Endometrial microvascular endothelial cells (primary cell): Measurements from ENCODE around the gene FIGN. TPM values are rescaled to one million over a fixed set of nuclear protein-coding genes. Genes with fewer than 3 reads are reported as not detected.

Source experiments
- in situ Hi-C: cut with HindIII; loops from 2 replicates; pipeline ENCODE4 v1.10.0; 2017; ENCODE audit warnings: low sequenced_read_pairs, low pct_unique_long_range_greater_than_20kb; ENCODE audit errors: inconsistent ontology term
- total RNA-seq: library from RNA; depleted of rRNA; stranded (reverse); fragments of >200 nt; gene quantifications from one replicate; pipeline ENCODE4 v1.2.3, GENCODE V29; 2015; ENCODE audit errors: inconsistent ontology term

Gene FIGN
- total RNA-seq, 1 donor from 2014 or later: 1.7 TPM

DNA sequence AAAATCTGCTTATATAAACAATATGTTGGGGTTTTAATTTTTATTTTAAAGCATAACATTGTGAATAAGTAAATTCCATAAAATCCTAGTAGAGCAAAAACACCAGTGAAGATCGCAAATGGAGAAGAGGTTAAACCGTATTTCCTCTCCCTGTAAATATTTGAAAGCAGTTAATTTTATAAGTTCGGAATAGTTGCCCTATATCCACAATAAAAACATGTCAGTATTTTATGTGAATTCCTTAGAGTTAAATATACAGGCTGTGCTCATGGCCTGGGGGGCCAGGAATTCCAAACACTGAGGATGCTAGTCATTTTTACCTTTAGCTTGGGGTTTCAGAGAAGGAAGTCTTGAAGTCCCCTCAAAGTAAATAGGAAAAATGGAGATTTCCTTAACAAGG is 135.0 kb downstream of the FIGN start:
- in situ Hi-C loops: no loop called here

GRCh38 chr2:163595028-163595427 is 140.8 kb downstream of the FIGN start:
- in situ Hi-C loops: no loop called here

- in situ Hi-C loops: no loop called here
Measured at GRCh38 chr2:163594497-163594896, 141.3 kb downstream of the FIGN start.

GRCh38 chr2:163593982-163594381 is 141.8 kb downstream of the FIGN start:
- in situ Hi-C loops: no loop called here

- in situ Hi-C loops: no loop called here
Measured at GRCh38 chr2:163592954-163593622, 142.7 kb downstream of the FIGN start.

DNA sequence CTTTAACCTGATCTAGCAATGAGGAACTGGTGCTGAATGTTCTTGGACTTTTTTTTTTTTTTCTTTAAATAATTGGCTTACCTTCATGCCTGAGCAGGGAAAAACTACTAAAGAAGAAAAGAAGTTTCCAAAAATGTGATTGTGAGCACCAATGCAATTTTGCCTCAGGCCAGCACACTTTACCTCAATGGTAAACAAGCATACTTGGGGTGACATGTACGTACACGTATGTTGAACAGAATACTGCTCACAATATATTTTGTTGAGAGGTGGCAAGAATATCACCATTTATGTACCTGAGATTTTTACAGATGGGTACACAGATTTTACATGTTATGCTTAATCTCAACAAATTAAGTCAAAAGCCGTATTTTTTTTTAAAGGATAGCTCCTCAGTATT is 144.3 kb downstream of the FIGN start:
- in situ Hi-C loops: no loop called here

GRCh38 chr2:163580757-163581156 is 155.1 kb downstream of the FIGN start:
- in situ Hi-C loops: no loop called here

- in situ Hi-C loops: no loop called here
Measured at GRCh38 chr2:163574309-163574708, 161.5 kb downstream of the FIGN start.

- in situ Hi-C loops: no loop called here
Measured at GRCh38 chr2:163573652-163574051, 162.2 kb downstream of the FIGN start.

DNA sequence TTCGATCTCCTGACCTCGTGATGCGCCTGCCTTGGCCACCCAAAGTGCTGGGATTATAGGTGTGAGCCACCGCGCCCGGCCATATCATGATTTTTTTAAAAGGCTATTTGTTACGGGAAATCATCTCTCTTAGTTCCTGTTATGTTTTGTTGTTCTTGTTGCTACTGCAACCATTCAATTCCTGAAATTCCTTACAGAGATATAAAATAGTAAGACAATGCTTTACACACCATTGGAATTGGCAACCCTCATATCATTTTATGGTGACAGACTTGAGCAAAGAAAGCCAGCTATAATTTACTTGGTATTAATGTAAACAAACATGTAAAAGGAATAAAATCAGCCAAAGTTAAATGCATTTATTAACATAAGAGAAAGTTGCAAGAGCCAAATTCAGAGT is 163.0 kb downstream of the FIGN start:
- in situ Hi-C loops: no loop called here

DNA sequence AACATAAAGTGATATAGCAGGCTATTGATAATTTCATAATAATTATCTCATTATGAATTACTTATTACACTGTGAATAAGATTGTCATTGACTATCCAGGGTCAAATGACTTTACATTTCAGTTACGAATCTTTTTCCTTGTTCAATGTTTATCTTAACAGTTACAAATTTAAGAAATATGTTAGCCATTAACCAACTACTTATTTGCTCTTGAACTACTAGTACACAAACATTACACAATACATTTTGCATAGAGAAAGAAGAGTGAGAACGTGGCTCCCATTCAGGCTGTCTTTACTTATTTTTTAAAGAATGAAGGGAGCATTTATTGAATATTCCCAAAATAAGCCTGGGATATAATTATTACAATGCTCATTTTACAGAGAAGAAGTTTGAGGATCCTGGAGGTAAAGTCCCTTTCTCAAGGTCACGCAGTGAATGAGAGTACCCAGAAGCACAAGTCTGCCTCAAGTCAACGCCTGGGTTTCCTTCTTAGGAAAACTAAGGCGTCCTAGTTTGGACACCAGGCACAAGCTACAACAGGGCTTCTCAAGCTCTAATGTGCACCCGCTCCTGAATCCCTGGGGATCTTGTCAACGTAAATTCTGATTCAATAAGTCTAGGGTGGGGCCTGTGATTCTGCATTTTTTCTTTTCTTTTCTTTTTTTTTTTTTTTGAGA is 164.2 kb downstream of the FIGN start:
- in situ Hi-C loops: no loop called here

DNA sequence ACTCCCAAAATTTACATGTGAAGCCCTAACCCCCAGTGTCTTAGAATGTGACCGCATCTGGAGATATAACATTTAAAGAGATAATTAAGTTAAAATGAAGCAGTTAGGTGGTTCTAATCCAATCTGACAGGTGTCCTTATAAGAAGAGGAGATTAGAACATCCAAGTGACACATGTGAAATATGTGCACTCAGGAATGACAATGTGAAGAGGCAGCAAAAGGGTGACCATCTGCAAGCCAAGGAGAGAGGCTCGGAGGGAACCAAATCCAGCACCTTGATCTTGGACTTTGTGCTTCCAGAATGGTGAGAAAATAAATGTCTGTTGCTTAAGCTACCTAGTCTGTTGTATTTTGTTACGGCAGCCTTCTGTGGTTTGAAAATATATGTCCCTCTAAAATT is 165.4 kb downstream of the FIGN start:
- in situ Hi-C loops: no loop called here

DNA sequence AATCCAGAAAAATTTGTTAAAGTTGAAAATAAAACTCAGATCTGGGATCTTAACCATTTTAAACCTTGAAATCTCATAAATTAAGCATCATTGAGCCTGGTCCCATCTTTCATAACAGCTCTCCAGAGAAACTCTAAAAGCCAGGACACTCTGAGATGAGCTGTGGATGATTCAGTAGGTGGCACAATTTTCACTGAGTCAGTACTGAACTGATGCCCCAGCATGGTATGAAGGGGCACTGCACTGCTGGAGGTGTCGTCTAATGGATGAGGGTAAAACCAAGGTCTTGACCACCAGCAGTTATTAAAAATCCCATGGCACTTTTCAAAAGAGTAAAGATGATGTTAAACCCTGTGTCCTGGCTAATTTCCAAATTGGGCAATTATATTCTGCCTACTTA is 170.6 kb downstream of the FIGN start:
- in situ Hi-C loops: no loop called here

GRCh38 chr2:163564236-163564635 is 171.6 kb downstream of the FIGN start:
- in situ Hi-C loops: no loop called here

DNA sequence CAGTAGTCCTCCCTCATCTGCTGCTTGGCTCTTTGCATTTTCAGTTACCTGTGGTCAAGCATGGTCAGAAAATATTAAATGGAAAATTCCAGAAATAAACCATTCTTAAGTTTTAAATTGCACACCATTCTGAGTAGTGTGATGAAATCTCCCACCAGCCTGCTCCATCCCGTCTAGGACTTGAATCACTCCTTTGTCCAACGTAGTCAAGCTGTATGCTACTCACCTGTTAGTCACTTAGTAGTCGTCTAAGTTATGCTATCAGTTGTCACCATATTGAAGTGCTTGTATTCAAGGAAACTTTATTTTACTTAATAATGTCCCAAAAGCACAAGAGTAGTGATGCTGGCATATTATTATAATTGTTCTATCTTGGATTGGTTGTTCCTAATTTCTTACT is 172.5 kb downstream of the FIGN start:
- in situ Hi-C loops: no loop called here

GRCh38 chr2:163558251-163559021 is 177.4 kb downstream of the FIGN start:
- in situ Hi-C loops: no loop called here

DNA sequence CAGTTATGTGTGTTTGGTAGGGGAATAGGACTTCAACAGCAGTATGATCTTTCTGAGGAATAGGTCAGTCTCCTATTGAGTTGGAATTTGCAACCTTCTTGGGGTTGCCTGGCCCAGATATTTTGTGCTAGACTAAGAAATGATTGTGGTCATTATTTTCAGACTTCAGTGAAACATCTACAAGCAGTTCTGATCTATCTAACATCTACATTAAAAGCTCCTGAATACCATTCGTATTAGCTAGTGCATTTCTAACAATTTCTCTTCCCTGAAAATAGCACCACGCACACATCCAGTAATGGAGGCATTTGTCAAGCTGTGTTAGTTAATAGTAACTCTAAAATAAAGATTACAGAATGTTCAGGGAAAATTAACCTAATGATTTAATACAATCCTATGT is 179.3 kb downstream of the FIGN start:
- in situ Hi-C loops: no loop called here

- in situ Hi-C loops: no loop called here
Measured at GRCh38 chr2:163554864-163555263, 180.9 kb downstream of the FIGN start.

GRCh38 chr2:163553601-163554000 is 182.2 kb downstream of the FIGN start:
- in situ Hi-C loops: no loop called here

- in situ Hi-C loops: no loop called here
Measured at GRCh38 chr2:163552758-163553157, 183.1 kb downstream of the FIGN start.
